GM15510 (cell line): ENCODE measurements around the gene APIP.

Source experiments
- POLR2A ChIP-seq: IDR thresholded peaks from 3 replicates; pipeline ENCODE4 v1.6.1; 2011; ENCODE audit warnings: borderline replicate concordance; ENCODE audit not compliant: insufficient read length; ENCODE audit errors: extremely low read depth

Gene APIP

GRCh38 chr11:34909955-34910354 is 6.2 kb downstream of the APIP start:
- no peak for TF ChIP-seq POLR2A

- TF ChIP-seq POLR2A: no peak
Measured at GRCh38 chr11:34909415-34909814, 6.8 kb downstream of the APIP start.

- TF ChIP-seq POLR2A: no peak
Measured at GRCh38 chr11:34907934-34908593, 8.1 kb downstream of the APIP start.

DNA sequence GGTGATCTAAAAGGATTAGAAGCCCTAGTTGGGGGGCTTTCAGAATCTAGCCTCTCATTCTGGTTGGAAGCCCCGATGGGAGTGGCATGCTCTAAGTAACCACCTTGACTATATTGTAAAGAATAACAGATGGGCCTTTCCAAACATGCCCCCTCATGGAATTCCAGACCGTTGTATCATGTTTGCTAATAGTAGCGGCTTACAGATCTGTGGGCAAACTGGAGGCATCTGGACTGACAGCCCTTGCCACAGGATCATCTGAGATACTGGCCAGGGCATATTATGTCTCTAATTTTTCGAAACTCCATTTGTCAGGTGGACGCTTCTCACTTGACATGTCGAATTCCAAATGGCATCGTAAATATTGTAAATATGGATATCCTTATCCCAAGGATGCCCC is 10.5 kb downstream of the APIP start:
- TF ChIP-seq POLR2A: no peak

DNA sequence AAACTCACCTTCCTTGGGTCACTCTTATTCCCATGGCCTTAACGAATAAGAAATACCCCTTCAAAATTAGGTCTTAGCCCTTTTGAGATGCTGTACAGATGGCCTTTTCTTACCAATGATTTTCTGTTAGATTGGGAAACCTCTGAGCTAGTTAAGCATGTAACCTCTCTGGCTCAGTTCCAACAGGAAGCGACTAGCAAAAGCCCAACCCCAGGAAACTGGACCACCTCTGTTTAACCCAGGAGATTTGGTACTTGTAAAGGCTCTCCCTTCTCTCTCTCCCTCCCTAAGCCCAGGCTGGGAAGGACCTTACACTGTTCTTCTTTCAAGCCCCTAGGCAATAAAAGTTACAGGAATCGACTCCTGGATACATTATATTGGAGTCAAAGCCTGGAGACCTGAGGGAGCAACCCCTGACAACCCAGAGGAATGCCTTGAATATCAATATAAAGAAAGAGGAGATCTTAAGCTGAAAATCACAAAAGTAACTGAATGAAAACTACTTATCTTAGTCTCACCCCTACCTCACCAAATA is 11.7 kb downstream of the APIP start:
- TF ChIP-seq POLR2A: no peak

DNA sequence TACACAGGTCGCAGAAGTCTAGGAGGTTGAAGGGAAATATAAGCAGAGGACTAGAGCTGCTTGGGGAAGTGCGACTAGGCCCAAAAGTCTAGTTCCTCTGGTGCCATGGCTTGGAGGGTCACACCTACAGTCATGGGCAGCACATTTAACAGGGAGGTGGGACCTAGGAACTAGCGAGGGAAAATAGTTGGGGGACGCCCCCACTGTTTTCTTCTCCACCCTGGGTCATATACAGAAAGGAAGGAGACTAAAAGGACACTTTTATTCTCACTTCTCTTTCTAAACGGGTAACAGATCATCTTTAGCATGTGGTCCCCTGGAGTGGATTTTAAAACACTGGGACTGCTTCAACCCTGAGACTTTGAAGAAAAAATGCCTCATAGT is 16.6 kb downstream of the APIP start:
- TF ChIP-seq POLR2A: no peak

DNA sequence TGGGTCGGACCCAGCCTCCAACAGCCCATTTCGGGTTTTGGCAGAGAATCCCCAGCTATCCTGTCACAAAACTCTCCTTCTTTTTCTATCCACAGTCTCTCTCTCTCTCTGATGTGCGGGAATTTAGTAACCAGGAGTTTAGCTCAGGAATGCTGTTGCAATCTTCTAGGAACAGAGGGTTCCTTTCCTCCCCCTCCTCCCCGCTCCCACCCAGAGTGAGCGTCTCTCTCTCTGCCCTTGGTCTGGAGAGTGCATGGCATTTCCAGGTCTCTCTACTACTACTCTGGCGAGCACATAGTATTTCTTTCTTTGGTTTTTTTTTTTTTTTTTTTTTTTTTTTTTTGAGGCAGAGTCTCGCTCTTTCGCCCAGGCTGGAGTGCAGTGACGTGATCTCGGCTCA is 17.7 kb downstream of the APIP start:
- no peak for TF ChIP-seq POLR2A

DNA sequence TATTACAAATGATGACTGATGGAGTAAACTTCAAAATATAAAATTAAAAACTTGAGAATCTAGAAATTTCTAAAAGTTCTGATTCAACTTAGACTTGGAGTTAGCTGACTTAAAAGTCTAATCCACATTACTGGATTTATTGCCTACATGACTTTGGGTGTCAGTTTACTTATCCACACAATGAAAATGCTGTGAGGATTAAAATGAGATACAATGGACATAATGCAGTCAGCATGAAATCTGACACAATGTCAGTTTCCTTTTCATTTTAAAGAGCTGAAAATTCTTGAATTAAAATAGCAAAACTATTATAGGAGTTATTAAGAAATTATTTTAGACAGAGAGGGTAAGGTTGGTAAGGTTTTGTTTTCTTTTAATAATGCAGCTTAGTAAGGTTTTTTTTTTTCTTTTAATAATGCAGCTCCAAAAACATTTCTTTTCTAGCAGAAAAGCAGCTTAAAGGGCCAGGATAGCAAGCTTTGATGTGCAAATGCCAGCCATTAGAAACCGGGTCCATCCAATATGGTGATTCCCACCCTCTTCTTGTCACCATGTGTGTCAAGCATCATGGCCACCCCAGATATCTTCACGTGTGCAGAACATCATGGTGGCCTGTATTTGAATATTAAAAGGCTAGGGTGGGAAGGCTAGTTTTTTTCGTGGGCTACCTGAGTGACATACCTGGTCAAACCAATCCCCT is 18.9 kb downstream of the APIP start:
- no peak for TF ChIP-seq POLR2A

DNA sequence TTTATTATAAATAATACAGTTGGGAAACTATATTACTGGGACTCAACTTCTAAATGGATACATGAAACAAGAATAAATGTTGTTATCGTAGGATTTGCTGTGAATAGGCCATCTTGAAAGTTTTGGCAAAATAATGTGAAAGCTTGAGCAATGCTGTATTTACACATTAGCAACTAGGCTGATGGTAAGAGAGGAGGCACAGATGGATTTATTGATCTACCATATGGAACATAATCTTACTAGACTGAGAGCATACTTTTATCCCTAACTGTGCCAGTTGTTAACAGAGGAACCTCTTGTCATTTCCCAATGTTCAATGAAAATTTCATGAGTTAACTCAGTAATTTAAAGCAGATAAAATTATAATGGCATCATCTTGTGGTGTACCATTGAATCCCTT is 22.8 kb downstream of the APIP start:
- no peak for TF ChIP-seq POLR2A

- TF ChIP-seq POLR2A: no peak
Measured at GRCh38 chr11:34891611-34892010, 24.6 kb downstream of the APIP start.

DNA sequence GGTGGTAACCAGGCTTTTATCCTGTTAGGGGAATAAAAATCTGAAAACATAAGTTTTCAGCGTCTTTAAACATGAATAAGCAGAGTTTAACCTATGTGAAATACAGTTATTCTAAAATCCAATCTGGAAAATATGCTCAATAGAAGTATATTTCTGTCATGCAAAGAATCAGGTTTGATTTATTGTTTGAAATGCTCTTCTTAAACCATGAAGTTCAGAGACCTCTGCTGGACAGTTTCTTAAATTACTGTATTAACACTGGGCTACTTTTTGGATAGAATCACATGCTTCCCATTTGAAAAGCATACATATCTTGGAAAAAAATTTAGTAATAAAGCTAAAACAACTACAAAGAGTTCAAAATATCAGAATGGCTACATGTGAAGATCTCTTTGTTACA is 25.4 kb downstream of the APIP start:
- TF ChIP-seq POLR2A: no peak

DNA sequence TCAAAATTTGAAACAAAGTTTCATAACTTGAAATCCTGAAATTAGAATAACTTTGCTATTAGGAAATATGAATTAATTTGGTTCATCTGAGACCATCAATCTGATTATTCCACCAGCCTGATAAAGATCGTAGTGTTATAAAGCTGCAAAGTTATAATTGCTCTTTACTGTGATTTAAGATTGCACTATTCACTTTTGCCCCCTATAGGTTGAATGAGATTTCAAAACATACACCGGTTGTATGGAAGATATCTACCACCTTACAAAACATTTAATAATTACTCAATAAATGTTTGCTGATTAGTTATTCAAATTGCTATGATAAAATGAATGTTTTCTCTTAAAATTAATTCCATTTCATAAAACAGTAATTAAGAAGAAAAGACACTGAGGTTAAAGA is 26.1 kb downstream of the APIP start:
- TF ChIP-seq POLR2A: no peak

- no peak for TF ChIP-seq POLR2A
Measured at GRCh38 chr11:34887260-34887659, 28.9 kb downstream of the APIP start.

- no peak for TF ChIP-seq POLR2A
Measured at GRCh38 chr11:34886609-34887008, 29.6 kb downstream of the APIP start.

DNA sequence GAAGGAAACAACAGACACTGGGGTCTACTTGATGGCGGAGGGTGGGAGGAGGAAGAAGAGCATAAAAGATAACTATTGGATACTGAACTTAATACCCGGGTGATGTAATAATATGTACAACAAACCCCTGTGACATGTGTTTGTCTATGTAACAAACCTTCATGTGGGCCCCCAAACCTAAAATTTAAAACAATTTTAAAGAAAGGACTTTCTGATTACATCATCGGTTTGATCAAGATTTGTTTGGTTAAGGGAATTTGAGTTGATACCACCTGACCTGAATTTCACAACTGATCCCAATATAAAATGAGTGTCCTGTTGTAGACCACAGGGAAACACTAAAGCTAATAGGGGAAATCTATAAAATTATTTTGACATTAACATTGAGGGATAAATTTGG is 34.3 kb downstream of the APIP start:
- TF ChIP-seq POLR2A: no peak

GRCh38 chr11:34877375-34877975 is 38.7 kb downstream of the APIP start:
- TF ChIP-seq POLR2A: no peak

DNA sequence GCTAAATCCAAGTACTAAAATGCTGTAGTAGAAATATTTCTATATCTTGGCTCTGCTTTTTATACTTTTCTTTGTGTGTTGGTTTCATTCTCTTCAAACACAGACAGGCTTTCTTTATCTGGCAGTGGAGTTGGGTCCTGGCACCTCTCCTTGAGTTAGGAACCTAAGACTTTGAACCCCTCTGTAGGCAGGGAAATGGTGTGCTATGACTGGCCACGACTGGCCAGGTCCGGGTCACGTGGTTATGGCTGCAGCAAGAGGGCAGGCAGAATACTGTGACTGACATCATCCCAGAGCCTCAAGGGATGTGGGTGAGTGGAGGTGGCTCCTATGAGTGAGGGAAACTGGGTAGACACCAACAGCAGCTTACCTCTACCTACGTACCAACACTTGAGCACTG is 42.0 kb downstream of the APIP start:
- TF ChIP-seq POLR2A: no peak
